ENCODE results near the gene DEFB108B. TPM values are rescaled to one million over a fixed set of nuclear protein-coding genes. Genes with fewer than 3 reads are reported as not detected.
"Not testable (repeated sequence)": the region's sequence is repeated elsewhere in the genome, so short reads cannot be mapped to it uniquely, and the experiment has no call there.

The DEFB108B gene
- total RNA-seq, 1 experiment from 2014 or later = not detected

DNA sequence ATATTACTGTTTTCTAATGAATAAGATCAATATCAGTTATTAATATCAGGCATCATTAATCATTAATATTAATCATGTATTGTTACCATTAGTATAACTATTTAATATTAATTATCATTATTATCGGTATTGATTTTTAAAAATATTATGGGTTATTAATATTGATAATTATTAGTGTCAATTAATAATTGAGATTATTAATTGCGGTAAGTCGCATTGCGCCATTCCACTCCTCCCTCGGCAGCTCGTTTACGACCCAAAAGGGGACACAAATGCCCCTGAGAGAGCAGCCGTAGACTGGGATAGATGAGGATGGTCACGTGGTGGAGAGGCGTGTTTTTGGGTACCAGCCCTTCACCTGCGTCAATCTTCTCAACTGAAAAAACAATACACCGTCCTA, 52.8 kb downstream of the DEFB108B start:
- intact Hi-C loops (cut with micrococcal nuclease; ENCODE audit: unreplicated experiment); H3K27ac Mint-ChIP-seq (ENCODE audit: unreplicated experiment); H3K27me3 Mint-ChIP-seq (ENCODE audit: insufficient read depth, unreplicated experiment); H3K36me3 Mint-ChIP-seq (ENCODE audit: insufficient read depth, unreplicated experiment); H3K9me3 Mint-ChIP-seq (ENCODE audit: unreplicated experiment); DNase-seq; H3K27me3 ChIP-seq (replicated peaks; ENCODE audit: control insufficient read depth, insufficient read depth, low read length); BruUV-seq (replicated peaks); H3K4me3 ChIP-seq (ENCODE audit: low read depth, low read length); H3K4me3 Mint-ChIP-seq (ENCODE audit: unreplicated experiment); CTCF ChIA-PET; H3K36me3 ChIP-seq (ENCODE audit: control insufficient read depth, insufficient read depth, low read length); H3K9me3 ChIP-seq; POLR2A ChIA-PET: not testable (repeated sequence)
- peaks cover 26% of the 10 kb centered on the region for H3K4me1 Mint-ChIP-seq (ENCODE audit: low read depth, unreplicated experiment)
- peaks cover 28% of the 10 kb centered on the region for H3K4me1 ChIP-seq

Other genes starting within 250 kb of the DEFB108B start
- gene DEFB131B, start 45.3 kb downstream of the DEFB108B start, total RNA-seq (2022) = not detected in 2 replicates
- 25.5 and 32.1 TPM in 2 replicates for gene XNDC1N, start 95.4 kb downstream of the DEFB108B start, total RNA-seq (2022)
- 146 and 153 TPM in 2 replicates for gene RNF121, start 95.8 kb downstream of the DEFB108B start, total RNA-seq (2022)
- gene IL18BP, start 165.7 kb downstream of the DEFB108B start, total RNA-seq (2022) = 34.7 and 37.7 TPM in 2 replicates
- 182 and 190 TPM in 2 replicates for gene NUMA1, start 247.3 kb downstream of the DEFB108B start, total RNA-seq (2022)
- gene LRRC51, start 247.7 kb downstream of the DEFB108B start, total RNA-seq (2022) = 13.7 and 13.8 TPM in 2 replicates

All from Caco-2 (cell line).